ENCODE results near the gene CBY1.

CBY1 gene

DNA sequence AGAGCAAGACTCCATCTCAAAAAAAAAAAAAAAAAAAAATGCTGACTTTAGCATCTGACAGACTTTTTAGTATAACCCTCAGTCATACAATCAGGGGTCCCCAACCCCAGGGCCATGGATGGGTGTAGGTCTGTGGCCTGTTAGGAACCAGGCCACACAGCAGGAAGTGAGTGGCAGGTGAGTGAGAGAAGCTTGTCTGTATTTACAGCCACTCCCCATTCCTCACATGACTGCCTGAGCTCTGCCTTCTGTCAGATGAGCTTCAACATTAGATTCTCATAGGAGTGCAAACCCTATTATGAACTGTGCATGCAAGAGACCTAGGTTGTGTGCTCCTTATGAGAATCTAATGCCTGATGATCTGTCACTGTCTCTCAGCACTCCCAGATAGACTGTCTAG lies 3.6 kb upstream of the CBY1 start:
- DNase-seq, result no peak

DNA sequence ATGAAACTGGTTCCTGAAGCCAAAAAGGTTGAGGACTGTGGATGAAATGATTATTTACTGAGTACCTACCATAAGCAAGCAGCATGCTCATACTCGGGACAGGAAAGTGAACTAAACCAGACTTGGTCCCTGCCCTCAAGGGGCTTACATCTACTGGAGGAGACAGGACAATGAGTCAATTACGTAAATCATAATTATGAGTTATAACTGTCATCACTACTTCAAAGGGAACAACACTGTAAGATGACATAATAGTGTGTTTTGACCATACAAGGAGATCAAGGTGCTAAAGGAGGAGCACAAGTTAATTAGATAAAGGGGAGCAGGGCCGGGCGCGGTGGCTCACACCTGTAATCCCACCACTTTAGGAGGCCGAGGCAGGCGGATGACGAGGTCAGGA lies 2.7 kb upstream of the CBY1 start:
- DNase-seq, result no peak

DNA sequence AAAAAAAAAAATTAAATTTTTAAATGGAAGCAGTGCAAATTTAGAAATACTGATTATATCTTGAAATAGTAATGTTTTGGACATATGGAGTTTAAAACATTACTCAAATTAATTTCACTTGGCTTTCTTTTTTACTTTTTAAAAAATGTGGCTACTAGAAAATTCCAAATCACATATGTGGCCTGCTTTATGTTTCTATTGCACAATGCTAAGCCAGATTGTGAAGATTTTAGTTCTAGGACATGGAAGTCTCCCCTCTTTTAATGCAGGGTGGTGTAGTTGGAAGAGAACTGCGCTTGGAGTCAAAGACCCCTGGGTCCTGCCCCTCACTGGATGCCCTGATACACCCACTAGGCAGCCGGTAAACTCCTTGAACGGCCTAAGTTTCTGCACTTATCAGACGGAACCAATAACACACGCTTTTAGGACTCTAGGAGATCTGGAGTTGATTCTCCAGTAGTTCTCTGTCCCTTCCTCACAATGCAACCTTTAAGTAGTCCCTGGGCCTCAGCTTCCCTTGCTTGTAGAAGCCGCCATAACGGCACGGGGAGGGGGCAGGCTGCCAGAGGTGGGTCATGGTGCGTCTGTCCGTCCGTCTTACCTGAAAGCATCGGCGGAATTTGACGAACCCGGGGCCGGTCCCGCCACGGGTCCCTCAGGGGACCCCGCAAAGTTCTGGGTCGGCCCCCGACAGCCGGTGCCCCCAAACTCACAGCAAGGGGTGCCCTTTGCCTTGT lies 751 bp upstream of the CBY1 start:
- no peak for DNase-seq

DNA sequence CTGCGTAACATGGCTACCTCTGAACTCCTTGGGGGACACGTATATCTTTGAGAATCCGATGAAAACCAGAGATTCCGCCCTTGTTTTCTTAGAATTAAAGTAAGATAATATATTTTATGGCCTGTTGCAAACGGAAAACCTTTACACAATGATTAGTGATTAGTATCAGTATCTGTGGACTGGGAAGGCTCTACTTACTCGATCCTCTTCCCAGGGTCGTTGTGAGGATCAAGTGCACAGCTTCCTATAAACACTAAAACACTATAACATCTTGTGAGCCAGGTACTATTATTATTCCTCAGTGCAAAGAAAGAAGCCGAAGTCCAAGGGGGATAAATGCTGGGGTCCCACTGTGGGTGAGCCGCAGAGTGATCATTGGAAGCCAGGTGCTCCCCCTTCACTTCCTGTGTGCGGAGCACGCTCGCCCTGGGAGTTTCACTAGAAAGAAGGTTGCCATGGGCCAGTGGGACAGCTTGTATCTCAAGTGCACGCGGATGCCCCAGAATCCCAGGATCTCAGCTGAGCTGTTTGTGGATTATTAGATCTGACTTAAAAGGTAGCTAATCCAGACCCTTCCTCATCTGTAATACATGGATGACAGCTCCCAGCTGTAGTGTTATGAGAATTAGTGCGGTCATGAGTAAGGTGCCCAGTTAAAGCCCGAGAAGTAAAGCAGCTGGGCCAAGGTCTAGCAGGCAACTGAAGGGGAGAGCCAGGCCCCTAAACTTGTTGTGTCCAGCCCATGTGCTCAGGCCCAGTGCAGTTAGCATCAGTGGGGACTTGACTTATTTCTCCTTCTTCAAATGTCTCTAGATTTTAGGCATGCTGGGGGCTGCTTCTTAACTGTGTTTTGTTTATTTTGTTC lies 839 bp downstream of the CBY1 start:
- DNase-seq, result no peak

DNA sequence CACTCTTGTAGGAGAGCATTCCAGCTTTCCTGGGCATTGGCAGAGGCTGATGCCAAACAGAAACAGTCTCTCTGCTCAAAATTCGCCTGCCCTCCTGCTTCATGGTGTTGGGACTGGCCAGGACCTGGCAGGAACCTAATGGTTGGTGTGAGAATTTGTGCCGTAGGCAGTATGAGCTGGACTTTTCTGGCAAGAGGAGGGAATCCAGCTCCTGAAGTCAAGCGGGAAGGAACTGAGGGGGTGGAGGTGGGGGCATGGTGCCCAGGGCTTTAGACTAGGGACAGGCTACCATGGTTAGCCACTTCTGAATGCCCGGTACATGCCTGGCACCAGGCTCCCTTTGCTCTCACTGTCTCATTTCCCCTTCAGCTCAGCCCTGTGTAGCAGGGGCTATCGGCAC lies 18.4 kb downstream of the CBY1 start:
- DNase-seq, result no peak

DNA sequence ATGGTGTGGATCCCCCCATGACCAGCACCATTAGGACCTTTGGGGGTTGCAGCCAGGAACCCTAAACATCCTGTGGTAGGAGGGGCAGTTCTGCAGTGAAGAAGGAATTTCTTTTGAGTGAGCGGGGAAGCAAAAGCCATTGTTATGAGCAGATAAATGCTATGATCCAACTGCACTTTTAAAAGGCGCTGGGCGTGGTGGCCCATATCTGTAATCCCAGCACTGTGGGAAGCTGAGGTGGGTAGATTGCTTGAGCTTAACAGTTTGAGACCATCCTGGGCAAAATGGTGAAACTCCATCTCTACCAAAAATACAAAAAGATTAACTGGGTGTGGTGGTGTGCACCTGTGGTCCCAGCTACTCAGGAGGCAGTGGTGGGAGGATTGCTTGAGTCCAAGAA lies 19.4 kb downstream of the CBY1 start:
- no peak for DNase-seq

DNA sequence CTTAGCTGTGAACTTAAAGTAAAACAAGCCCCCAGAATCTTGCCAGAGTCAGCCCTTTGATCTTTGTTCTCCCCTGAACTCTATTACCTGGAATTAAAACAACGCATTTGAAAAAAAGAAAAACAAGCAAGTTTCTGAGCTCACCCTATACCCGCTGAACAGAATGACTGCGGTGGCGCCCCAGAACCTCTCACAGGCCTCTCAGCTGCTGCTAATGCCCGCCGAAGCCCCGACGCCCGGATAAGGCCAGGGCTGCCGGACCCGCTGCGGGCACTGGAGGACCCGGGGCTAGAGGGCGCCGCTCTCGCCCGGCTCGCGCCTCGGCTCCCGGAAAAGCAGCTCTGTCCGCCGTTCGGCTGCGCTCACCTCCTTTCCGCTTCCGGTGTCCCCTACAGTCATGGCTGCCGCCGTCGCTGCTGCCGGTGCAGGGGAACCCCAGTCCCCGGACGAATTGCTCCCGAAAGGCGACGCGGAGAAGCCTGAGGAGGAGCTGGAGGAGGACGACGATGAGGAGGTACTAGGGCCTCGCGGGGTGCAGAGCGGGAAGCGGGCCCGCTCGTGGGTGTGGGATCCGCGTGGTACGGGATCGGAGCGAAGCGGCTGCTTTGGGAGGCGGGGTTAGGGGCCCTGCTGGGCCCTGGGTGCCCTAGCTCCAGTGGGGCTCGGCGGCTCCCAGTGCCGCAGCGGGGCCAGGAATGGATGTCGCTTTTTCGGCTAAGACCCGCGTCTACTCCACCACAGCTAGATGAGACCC lies 25.3 kb downstream of the CBY1 start, which contains the start of gene TOMM22:
Gene TOMM22 (plus strand): TSS at position 376 of the 754 bp plus-strand sequence. CDS start 22 bp downstream, at position 398.
- DNase-seq, result peak; percentile 54

DNA sequence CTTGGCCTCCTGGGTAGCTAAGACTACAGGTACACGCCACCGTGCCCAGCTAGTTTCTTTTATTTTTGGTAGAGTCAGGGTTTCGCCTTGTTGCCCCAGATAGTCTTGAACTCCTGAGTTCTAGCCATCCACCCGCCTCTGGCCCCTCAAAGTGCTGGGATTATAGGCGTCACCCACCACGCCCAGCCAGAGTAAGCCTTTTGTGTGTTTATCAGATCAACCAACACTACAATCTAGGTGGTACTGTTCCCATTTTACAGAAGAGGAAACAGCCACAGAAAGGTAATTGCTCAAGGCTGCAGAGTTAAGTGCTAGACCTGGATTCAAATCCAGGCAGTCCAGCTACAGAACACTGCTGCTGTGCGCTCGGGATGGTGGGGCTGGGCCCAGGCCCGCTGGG lies 28.5 kb downstream of the CBY1 start:
- no peak for DNase-seq

DNA sequence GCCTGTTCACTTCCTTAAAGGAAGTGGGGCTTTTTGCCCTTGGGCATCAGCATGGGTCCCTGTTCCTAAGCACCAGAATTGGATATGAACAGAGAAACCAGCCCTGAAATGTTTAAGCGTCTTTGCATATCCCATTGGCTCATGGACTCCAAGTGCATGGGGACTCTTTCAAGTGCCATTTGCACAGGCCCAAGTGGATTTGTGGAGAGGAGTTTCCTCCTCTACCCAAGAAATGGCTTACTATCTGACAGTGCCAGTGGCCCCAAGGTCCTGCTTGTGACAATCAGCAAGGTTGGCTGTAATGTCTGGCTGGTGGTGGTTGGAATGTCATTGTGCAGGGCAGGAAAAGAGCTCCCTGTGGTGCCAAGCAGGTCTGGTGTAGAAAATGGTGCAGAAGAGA lies 29.3 kb downstream of the CBY1 start:
- DNase-seq, result no peak

DNA sequence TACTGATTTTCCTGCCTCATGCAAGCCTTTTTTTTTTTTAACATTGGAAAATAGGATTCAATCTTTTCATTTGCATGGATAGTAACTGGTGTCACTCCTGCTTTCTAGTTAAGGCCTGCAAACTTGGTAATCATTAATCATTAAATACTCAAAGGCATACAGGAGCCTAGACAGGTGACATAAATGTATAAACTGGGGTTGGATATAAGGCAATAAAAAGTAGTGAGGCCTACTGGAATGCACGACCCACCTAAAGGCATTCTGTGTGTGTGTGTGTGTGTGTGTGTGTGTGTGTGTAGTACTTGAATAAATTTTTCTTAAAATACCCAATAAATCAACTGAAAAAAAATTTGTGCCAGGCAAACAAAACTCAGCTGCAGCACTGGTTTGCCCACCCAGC lies 33.2 kb downstream of the CBY1 start:
- no peak for DNase-seq

DNA sequence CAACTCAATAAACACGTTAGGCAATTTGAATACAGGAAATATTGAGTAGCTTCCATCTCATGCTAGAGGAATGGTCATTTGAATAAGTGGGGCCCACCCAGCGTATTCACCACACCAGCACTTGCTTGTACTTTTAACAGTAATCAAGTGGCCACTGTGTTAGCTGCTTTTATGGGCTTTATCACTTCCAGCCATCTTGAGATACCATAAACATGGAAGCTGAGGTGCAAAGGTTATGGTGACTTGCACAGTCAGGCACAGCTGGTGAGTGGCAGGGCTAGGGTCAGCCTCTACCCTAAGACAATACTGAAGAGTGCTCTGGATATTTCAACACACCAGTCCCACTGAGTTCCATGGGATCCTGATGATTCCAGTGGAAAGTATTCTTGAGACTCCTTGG lies 37.6 kb downstream of the CBY1 start:
- DNase-seq, result no peak

DNA sequence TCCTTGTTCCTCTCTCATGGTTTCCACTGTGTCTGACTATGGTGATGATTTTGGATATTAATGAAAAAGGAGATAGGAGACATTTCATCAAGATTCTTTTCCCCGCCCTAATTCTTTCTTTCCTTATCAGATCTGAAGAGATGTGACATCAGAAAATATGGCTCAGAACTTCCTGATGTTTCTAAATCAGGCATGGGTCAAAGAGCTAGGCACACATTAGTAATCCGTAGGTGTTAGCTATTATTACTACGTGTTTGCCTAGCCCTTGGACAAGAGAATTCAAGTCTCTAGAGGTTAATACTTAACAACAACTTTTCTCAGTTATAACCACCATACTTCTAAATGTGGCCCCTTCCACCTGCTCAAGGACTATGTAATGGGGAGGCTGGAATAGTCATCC lies 38.5 kb downstream of the CBY1 start:
- no peak for DNase-seq

DNA sequence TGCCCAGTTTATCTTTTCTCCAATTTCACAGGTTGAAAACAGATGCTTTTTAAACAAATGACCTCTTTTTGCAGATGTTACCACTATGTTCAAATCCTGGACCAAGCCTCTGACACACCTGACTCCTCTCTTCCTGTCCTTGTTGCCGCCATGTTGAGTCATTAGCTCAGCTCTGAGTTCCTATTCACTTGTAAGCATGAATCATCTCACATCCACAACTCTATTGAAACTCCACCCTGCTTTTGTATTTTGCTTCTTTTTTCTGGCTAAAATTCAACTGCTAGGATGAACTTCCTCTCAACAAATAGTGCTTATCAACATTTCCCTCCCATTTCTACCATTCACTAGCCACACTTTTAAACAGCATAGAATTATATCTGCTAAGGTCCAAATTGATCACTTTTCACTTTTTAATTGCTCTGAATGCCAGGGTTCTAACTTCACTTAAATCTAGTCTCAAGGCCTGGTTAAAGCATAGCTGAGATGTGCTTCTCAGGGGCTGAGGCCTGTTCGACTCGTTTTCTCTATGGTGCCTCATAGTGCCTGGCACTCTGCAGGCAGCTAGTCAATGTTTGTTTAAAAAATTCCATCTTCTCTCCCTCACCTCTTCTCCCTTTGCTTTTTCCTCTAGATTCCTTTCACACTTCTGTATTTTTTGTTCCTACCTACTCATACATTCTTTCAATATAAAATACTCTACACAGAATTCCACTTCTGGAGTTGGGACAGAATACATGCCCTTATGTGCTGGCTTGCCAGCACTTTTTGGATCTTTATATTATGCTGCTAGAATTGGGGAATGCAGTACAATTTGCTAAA lies 40.4 kb downstream of the CBY1 start:
- DNase-seq, result no peak

DNA sequence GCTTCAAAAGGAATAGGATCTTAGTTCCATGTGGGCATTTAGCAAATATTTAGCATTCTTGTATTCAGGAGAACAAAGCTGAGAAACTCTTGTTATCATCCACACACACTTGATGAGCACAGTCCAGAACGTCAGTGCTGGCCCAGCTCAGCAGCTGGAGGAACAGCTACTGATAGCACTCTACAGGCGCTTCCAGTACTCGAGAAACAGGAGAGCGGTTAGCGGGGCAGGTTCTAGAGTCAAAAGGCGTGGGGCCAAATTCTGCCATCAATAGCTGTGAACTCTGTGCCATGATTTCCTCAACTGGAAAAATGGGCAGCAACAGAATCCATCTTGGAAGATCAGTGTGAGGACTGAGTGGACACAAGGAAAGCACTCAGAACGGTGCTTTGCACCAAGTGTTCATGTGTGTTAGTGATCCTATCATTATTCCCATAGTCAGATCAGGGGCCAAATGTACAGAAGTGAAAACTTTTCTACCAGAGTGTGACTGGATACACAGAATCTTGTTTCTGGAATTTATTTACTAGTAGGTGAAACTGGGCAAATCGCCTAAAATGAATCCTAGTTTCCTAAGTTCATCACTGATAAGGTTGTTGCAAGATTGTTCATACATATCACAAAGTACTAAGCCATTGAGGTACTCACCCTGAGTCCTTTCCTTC lies 41.1 kb downstream of the CBY1 start:
- no peak for DNase-seq

DNA sequence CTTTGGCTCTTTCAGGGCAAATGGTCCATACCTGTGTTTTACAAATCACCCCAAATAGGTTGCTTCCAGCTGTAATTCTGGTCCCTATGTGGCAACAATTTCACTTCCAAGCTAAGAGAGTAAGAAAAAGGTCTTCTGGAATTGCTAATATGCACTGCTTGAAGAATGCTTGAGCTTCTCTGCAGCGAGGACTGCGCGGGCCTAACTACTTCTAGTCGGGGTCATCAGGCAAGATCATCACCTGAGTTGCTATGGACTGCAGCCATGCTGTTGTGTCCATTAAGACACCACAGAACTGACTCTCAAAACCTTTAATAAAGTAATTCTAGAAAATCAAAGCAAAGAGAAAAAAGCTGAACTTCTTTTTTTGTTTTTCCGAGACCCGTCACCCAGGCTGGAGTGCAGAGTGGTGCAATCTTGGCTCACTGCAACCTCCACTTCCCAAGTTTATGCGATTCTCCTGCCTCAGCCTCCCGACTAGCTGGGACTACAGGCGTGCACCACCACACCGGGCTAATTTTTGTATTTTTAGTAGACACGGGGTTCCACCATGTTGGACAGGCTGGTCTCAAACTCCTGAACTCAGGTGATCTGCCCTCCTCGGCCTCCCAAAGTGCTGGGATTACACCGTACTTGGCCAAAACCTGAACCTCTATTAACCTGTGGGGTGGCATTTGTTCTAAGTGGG lies 42.1 kb downstream of the CBY1 start:
- DNase-seq, result no peak

DNA sequence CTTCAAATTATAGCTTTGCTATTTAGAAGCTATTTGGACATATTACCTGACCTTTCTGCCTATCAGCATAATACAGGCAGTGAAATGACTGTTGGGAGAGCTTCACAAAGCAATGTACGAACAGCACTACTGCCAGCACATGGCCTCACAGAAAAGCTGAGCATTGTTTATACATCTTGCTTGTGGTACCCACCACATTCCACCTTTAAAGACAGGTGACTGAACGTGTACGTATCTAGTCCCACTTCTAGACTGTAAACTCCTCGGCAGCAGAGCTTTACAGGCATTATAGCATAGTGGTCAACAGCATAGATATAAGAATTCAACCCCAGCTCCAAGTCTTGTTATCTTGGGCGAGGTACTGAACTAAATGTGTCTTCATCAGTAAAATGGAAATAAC lies 42.7 kb downstream of the CBY1 start:
- DNase-seq, result no peak

DNA sequence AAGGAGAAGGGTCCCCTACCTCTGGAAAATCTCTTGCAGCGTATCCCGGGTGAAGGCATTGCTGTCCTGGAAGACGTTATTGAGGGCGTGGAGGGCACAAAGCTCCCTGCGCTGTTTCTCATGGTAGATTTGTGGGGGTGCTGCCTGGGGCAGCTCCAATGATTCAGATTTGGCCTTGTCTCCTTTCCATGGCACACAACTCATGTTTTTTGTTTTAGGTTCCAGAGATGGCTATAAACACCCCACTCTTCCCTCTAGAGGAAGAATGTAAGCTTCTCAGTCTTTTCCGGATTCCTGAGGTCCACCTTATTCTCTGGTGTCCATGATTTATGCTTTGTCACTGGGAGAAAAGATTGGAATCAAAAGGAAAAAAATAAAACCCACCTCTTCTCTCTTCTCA lies 43.3 kb downstream of the CBY1 start:
- DNase-seq, result no peak

DNA sequence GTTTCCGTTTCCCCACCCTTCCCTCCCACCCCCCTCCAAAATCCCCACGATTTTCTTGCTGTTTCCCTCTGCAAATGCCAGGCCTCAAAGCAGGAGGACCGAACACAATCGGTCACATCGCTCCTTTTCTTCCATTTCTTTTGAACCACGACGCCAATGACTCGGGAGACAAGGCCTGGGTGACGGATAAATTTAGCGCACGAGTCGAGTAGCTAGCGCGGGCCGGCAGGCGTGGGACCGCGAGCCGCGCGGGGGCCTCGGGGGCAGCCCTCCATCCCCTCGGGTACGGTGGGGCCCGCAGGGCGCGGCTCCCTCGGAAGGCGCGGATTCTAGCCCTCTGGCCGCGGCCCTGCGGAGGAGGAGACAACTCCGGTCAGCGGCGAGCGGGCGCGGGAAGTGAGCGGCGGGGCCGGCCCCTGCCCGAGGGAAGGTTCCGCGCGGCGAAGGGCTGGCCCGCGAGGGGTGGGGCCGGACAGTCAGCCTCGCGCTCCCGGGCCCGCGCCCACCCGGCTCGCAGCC lies 43.9 kb downstream of the CBY1 start:
- no peak for DNase-seq

DNA sequence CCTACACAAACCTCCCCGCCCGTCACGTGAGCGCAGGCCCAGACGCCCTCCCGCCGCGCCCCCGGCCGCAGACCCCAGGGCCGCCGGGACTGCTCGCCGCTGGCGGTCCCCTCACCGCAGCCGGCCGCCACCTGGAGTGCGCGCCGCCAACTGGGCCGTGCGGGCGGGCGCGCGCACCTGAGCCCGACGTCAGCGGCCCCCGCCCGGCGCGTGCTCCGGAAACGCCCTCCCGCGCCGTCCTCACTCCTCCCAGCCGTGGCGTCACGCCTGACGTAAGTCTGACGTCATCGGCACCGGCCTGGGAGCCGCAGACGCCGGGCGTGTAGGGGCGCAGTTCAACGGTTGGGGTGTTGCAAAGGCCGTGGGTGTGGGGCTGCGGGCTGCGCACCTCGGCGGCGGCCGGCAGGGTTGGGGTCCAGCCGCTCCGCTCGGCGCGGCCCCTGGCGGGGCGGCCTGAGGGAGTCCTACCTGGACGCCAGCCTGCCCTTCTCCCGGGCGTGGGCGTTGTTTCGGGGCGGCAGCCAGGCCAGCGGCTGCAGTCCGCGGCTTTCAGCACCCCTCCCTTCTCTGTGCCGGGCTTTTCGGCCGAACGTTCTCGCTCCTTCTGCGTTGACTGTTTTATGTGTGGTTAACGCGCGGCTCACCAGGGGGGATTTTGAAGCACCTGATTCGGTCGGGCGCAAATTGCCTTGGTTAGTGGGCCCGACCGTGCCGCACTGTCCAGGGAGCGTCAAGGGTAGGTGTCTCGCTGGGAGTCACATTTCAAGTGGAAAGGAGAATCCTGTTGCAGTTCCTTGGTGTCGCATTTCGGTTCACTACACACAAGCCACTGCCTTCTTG lies 44.6 kb downstream of the CBY1 start, which contains the start of gene JOSD1:
Gene JOSD1 (minus strand): TSS at position 155 of the 840 bp plus-strand sequence. CDS start 956 bp downstream, outside the sequence.
- DNase-seq, result peak; percentile 1

DNA sequence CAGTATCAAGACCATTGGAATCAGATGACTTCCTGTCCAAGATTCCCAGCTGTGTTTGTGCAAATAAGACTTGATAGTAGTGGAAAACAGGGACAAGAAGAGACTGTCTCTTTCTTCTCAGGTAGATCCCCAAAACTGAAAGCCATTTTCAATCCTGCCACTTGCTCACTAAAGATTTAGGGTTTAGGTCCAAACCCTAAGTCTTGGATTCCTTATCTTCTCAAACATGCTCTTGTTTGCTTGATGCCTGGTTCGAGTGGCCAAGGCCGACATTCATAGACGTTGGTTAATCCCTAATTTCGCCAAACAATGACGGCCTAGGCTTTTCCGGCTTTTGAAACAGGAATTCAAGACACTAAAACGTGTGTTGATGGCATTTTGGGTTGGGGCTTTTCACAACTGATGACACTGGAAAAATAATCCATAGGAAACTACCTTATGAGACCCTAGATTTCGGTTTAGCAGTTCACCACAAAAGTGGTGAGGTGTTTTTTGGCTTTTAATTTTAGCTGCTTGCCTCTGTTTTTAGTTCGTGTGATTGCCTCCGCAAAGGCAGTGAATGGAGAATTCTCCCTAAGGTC lies 48.3 kb downstream of the CBY1 start:
- DNase-seq, result no peak

Measured in NCI-H1417 treated with DMSO at 0.1 percent for 48 hours (cell line).